Stimulated activated memory B cell treated with anti-CD40 and anti-IgM and Interleukin-4, amounts not matched to agents 10 μg/mL and 1 μg/mL and 100 μg/mL, for 72 hours (primary cell): Measurements from ENCODE around the gene ECE1.

ENCODE experiments used
- ATAC-seq: fragments of 150-1000 bp; cut with Tn5 transposase; 2 replicates; pipeline ENCODE4 v1.10.0; 2021
- H3K27ac Mint-ChIP-seq: one replicate; pipeline ENCODE4 v1.8.0; 2022; ENCODE audit warnings: mild to moderate bottlenecking, mixed read lengths
- H3K27me3 Mint-ChIP-seq: one replicate; pipeline ENCODE4 v1.8.0; 2022; ENCODE audit warnings: mixed read lengths
- H3K36me3 Mint-ChIP-seq: one replicate; pipeline ENCODE4 v1.8.0; 2022; ENCODE audit warnings: mixed read lengths
- H3K4me1 Mint-ChIP-seq: one replicate; pipeline ENCODE4 v1.8.0; 2022; ENCODE audit warnings: mixed read lengths
- H3K4me3 Mint-ChIP-seq: one replicate; pipeline ENCODE4 v1.8.0; 2022; ENCODE audit warnings: mild to moderate bottlenecking, moderate library complexity, mixed read lengths
- H3K9me3 Mint-ChIP-seq: one replicate; pipeline ENCODE4 v1.8.0; 2022; ENCODE audit warnings: mixed read lengths

ECE1 gene

DNA sequence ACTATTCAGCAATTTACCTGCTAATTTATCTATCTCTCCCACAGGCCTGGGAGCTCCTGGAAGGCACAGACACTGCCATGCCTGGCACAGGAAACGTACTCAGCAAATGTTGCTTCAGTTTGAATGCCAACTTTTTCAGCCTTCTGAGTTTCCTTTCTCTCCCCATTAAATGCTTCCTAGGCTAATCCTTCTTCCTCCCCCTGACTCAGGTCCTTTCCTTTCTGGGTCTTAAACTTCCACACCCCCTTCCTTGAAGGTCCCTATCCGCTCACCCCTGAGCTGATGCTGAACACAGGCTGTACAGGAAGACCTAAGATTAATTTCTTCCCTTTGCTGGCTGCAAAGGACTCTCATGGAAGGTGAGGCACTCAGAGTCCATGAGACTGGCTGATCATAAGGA lies 40.3 kb upstream of the ECE1 start:
- no peaks in the 10 kb centered on the region for H3K9me3 Mint-ChIP-seq
- no peak overlapping the region for H3K4me3 Mint-ChIP-seq
- peaks cover 24% of the 10 kb centered on the region for H3K36me3 Mint-ChIP-seq
- H3K27me3 Mint-ChIP-seq, result no peaks in the 10 kb centered on the region
- ATAC-seq, result no peak
- H3K4me1 Mint-ChIP-seq, result peaks cover 92% of the 10 kb centered on the region
- H3K27ac Mint-ChIP-seq, result peak overlapping the region; percentile 68

DNA sequence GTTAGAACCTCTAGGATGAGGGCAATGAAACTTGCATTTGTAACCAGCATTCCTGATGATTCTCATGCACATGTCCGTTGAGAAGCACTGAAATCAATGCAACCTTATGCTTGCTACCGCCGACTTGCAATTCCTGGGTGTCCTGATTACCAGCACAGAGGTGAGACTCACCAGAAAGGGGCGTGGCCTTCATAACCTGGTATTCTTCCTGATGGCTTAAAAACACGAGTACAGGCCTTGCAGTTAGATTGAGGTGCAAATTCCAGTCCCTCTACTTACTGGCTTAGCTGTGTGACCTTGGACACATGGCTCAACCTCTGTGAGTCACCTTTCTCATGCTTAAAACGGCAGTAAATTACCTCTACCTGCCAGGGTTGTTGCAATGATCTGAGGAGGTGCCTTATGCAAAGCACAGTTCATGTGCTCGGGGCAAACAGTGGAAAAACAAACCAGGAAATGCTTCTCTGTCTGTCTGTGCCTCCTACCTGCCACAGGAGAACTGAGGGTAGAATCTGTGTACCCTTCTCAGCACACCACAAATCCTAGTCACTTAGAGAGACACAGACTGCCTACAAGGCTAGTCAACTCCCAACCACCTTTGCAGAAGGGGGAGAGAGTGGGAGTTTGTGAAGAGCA lies 39.1 kb upstream of the ECE1 start:
- H3K36me3 Mint-ChIP-seq, result peaks cover 24% of the 10 kb centered on the region
- H3K4me3 Mint-ChIP-seq, result no peak overlapping the region
- ATAC-seq, result no peak
- H3K4me1 Mint-ChIP-seq, result peaks cover 92% of the 10 kb centered on the region
- H3K27ac Mint-ChIP-seq, result peak overlapping the region; percentile 68
- H3K27me3 Mint-ChIP-seq, result no peaks in the 10 kb centered on the region
- H3K9me3 Mint-ChIP-seq, result no peaks in the 10 kb centered on the region

DNA sequence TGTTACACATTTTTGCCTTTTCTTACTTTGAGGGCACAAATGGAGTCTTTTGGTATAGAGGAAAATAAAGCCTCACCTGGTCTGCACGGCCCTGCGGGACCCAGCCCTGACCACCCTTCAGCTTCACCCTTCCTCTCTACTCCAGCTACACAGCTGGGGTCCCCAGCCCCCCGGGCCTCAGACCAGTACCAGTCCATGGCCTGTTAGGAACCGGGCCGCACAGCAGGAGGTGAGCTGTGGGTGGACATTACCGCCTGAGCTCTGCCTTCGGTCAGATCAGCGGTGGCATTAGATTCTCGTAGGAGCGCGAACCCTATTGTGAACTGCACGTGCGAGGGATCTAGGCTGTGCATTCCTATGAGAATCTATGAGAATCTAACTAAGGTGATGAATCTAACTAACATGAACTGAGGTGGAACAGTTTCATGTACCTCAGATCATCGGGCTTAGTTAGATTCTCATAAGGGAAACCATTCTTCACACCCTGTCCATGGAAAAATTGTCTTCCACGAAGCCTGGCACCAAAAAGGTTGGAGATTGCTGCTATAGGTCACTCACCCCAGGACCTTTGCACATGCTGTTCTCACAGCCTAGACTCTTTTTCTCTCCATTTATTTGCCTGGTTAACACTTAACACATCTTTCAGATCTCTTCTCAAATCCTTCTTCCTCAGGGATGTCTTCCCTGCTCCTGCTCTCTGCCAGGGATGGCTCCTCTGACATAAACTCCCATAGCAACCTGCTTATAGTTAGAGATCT lies 37.5 kb upstream of the ECE1 start:
- H3K27ac Mint-ChIP-seq, result peak overlapping the region; percentile 89
- H3K4me3 Mint-ChIP-seq, result no peak overlapping the region
- H3K4me1 Mint-ChIP-seq, result peaks cover 95% of the 10 kb centered on the region
- peaks cover 24% of the 10 kb centered on the region for H3K36me3 Mint-ChIP-seq
- no peaks in the 10 kb centered on the region for H3K27me3 Mint-ChIP-seq
- no peaks in the 10 kb centered on the region for H3K9me3 Mint-ChIP-seq
- ATAC-seq, result no peak

DNA sequence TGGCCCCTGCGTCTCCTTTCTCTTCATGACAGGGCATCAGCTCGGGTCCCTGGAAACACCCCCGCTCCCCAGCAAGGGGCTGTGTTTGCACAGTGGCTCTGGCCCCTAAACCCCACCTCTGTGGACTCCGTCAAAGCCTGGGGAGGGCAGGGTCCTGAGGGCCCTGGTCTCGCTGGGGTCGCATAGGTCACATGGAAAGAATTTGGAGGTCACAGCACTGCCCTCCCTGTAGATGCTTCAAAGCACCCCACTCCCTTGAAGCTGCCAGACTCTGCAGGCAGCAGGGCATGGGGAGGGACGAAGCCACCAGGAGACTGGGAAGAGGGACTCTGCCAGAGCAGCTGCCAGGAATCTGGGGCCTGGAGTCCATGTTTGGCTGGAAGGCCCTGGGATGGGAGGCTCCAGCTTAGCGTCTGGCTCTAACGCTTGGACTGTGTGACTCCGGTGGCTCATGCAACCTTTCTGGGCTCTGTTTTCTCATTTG lies 36.6 kb upstream of the ECE1 start:
- peaks cover 95% of the 10 kb centered on the region for H3K4me1 Mint-ChIP-seq
- ATAC-seq, result no peak
- peaks cover 24% of the 10 kb centered on the region for H3K36me3 Mint-ChIP-seq
- H3K9me3 Mint-ChIP-seq, result no peaks in the 10 kb centered on the region
- no peak overlapping the region for H3K4me3 Mint-ChIP-seq
- peak overlapping the region; percentile 89 for H3K27ac Mint-ChIP-seq
- H3K27me3 Mint-ChIP-seq, result no peaks in the 10 kb centered on the region

- Mint-ChIP-seq H3K4me1 (peaks cover 97% of the 10 kb centered on the region), H3K27ac (peak overlapping the region; percentile 89), H3K36me3 (peaks cover 26% of the 10 kb centered on the region), H3K4me3 (peak overlapping the region; percentile 58), H3K9me3 (no peaks in the 10 kb centered on the region), H3K27me3 (no peaks in the 10 kb centered on the region)
- ATAC-seq, result no peak
These were observed 35.6 kb upstream of the ECE1 start for GRCh38 chr1:21325731-21326387.

- peaks cover 97% of the 10 kb centered on the region for H3K4me1 Mint-ChIP-seq
- peak; percentile 80 for ATAC-seq
- H3K36me3 Mint-ChIP-seq, result peaks cover 26% of the 10 kb centered on the region
- H3K9me3 Mint-ChIP-seq, result no peaks in the 10 kb centered on the region
- H3K4me3 Mint-ChIP-seq, result peak overlapping the region; percentile 58
- H3K27ac Mint-ChIP-seq, result peak overlapping the region; percentile 89
- no peaks in the 10 kb centered on the region for H3K27me3 Mint-ChIP-seq
These were observed 35.0 kb upstream of the ECE1 start for GRCh38 chr1:21325231-21325718.

- peaks cover 32% of the 10 kb centered on the region for H3K36me3 Mint-ChIP-seq
- peak; percentile 79 for ATAC-seq
- peak overlapping the region; percentile 89 for H3K27ac Mint-ChIP-seq
- H3K9me3 Mint-ChIP-seq, result no peaks in the 10 kb centered on the region
- H3K4me1 Mint-ChIP-seq, result peaks cover 99% of the 10 kb centered on the region
- H3K27me3 Mint-ChIP-seq, result no peaks in the 10 kb centered on the region
- peak overlapping the region; percentile 58 for H3K4me3 Mint-ChIP-seq
These were observed 34.3 kb upstream of the ECE1 start for GRCh38 chr1:21324368-21325141.

- peak overlapping the region; percentile 89 for H3K27ac Mint-ChIP-seq
- H3K4me1 Mint-ChIP-seq, result peaks cover 91% of the 10 kb centered on the region
- no peaks in the 10 kb centered on the region for H3K9me3 Mint-ChIP-seq
- no peak overlapping the region for H3K4me3 Mint-ChIP-seq
- H3K27me3 Mint-ChIP-seq, result no peaks in the 10 kb centered on the region
- no peak for ATAC-seq
- peaks cover 32% of the 10 kb centered on the region for H3K36me3 Mint-ChIP-seq
These were observed 32.8 kb upstream of the ECE1 start for GRCh38 chr1:21323091-21323490.

GRCh38 chr1:21322681-21323016 lies 32.4 kb upstream of the ECE1 start:
- no peak for ATAC-seq
- peaks cover 31% of the 10 kb centered on the region for H3K36me3 Mint-ChIP-seq
- H3K4me1 Mint-ChIP-seq, result peaks cover 91% of the 10 kb centered on the region
- peak overlapping the region; percentile 89 for H3K27ac Mint-ChIP-seq
- no peaks in the 10 kb centered on the region for H3K27me3 Mint-ChIP-seq
- H3K9me3 Mint-ChIP-seq, result no peaks in the 10 kb centered on the region
- H3K4me3 Mint-ChIP-seq, result no peak overlapping the region

- H3K4me1 Mint-ChIP-seq, result peaks cover 86% of the 10 kb centered on the region
- peak overlapping the region; percentile 89 for H3K27ac Mint-ChIP-seq
- no peak overlapping the region for H3K4me3 Mint-ChIP-seq
- no peaks in the 10 kb centered on the region for H3K27me3 Mint-ChIP-seq
- peaks cover 31% of the 10 kb centered on the region for H3K36me3 Mint-ChIP-seq
- no peak for ATAC-seq
- H3K9me3 Mint-ChIP-seq, result no peaks in the 10 kb centered on the region
These were observed 31.9 kb upstream of the ECE1 start for GRCh38 chr1:21321963-21322680.

- Mint-ChIP-seq H3K27ac (peak overlapping the region; percentile 58), H3K27me3 (no peaks in the 10 kb centered on the region), H3K4me1 (peaks cover 70% of the 10 kb centered on the region), H3K9me3 (no peaks in the 10 kb centered on the region), H3K36me3 (peaks cover 37% of the 10 kb centered on the region), H3K4me3 (no peak overlapping the region)
- ATAC-seq, result no peak
These were observed 30.3 kb upstream of the ECE1 start for GRCh38 chr1:21320410-21321108.

- Mint-ChIP-seq H3K27ac (peak overlapping the region; percentile 58), H3K27me3 (no peaks in the 10 kb centered on the region), H3K36me3 (peaks cover 38% of the 10 kb centered on the region), H3K4me3 (no peak overlapping the region), H3K9me3 (no peaks in the 10 kb centered on the region), H3K4me1 (peaks cover 65% of the 10 kb centered on the region)
- ATAC-seq, result no peak
These were observed 29.5 kb upstream of the ECE1 start for GRCh38 chr1:21319447-21320407.

GRCh38 chr1:21318714-21319159 lies 28.5 kb upstream of the ECE1 start:
- peaks cover 43% of the 10 kb centered on the region for H3K36me3 Mint-ChIP-seq
- H3K27ac Mint-ChIP-seq, result peak overlapping the region; percentile 40
- no peak for ATAC-seq
- peaks cover 65% of the 10 kb centered on the region for H3K4me1 Mint-ChIP-seq
- no peaks in the 10 kb centered on the region for H3K27me3 Mint-ChIP-seq
- no peaks in the 10 kb centered on the region for H3K9me3 Mint-ChIP-seq
- H3K4me3 Mint-ChIP-seq, result no peak overlapping the region
